GM21717 (cell line): ENCODE data around the gene NPIPB2.
"Not testable (repeated sequence)": the region's sequence is repeated elsewhere in the genome, so short reads cannot be mapped to it uniquely, and the experiment has no call there.

Experiments
- ATAC-seq: cut with Tn5 transposase; IDR thresholded peaks from one replicate; pipeline ENCODE4 v1.9.1; 2021; ENCODE audit warnings: mild to moderate bottlenecking, moderate library complexity; ENCODE audit not compliant: unreplicated experiment

The NPIPB2 gene

DNA sequence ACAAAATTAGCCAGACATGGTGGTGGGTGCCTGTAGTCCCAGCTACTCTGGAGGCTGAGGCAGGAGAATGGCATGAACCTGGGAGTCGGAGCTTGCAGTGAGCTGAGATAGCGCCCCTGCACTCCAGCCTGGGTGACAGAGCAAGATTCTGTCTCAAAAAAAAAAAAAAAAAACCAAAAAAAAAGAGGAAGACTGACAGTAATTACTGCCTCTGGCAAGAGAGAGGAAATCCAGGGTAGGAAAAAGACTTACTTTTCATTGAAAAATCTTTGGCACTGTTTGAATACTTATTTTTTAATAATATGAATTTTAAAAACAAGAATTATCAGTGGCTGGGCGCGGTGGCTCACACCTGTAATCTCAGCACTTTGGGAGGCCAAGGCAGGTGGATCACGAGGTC lies 20.6 kb upstream of the NPIPB2 start:
- not testable (repeated sequence) for ATAC-seq

DNA sequence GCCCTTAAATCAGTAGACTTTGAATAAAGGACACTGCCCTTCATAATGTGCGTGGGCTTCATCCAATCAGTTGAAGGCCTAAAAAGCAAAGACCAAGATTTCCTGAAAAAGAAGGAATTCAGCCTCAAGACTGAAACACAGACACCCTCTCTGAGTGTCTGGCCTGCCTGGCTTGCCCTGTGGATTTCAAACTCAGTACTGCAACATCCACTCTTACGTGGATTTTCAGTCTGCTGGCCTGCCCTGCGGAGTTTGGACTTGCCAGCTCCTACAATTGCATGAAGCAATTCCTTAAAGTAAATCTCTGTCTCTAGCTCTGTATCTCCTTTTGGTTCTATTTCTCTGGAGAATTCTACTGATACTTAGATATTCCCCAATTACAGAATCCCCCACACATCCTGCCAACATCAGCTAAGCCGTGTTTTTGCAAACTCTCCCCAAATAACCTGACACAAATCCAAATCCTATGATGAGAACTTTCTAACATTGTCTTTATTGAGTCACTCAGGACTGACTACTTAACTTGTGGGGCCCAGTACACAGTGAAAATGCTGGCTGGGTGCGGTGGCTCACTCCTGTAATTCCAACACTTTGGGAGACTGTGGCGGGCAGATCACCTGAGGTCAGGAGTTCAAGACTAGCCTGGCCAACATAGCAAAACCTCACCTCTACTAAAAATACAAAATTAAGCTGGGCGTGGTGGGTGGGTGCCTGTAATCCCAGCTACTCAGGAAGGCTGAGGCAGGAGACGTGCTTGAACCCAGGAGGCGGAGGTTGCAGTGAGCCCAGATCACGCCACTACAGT lies 15.9 kb upstream of the NPIPB2 start:
- ATAC-seq = no peak

DNA sequence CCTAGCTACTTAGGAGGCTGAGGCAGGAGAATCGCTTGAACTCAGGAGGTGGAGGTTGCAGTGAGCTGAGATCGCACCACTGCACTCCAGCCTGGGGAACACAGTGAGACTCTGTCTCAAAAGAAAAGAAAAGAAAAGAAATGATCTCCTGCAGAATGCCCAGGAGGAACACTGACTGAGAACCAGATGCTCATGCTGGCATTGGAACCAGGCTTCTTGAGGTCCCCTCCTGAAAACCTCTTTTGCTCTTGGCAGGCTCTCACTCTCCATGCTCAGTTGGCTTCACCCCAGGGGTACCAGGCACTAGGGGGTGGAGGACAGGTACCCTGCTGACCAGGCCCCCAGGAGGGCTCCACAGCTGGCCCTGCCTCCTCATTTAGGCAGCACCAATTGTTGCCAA lies 14.7 kb upstream of the NPIPB2 start:
- no peak for ATAC-seq

DNA sequence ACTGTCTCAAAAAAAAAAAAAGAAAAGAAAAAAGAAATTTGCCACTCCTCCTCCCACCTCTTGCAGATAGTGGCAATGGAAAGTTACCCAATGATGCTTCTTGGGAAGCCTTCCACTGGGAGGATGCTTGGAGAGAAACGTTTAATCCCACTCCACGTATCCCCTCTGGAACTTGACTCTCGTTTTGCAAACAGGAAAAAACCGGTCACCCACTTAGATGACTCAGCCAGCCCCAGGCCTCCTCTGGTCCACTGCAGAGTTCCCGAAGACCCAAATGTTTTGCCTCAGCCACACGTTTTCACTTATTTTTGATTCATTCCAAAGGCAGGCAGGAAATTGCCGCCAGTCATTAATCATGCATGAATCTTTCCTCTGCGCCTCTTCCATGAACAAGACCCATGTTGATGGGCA lies 13.9 kb upstream of the NPIPB2 start:
- ATAC-seq = no peak

DNA sequence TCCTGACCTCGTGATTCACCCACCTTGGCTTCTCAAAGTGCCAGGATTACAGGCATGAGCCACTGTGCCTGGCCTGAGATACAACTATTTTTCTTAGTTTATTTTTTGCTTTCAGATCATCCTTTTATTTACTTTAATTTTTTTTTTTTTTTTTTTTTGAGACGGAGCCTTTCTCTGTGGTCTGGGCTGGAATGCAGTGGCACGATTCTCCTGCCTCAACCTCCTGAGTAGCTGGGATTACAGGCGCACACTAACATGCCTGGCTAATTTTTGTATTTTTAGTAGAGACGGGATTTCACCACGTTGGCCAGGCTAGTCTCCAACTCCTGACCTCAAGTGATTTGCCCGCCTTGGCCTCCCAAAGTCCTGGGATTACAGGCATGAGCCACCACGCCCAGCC lies 11.7 kb upstream of the NPIPB2 start:
- ATAC-seq = not testable (repeated sequence)

DNA sequence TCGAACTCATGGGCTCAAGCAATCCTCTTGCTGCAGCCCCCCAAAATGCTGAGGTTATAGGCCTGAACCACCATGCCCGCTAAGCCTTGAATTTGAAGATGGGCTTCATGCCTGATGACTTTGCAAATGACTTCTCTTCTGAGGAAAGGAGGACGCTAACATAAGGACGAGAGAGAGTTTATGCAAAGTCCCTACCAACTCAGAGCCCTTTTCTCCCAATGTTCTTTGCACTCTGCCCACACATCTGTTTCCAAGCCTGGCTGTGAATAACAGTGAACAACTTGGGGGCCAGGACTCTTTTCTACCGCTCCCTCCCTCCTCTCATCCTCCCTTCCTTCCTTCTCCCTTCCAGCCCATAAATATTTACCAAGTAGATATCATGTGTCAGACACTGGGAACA lies 8.5 kb upstream of the NPIPB2 start:
- ATAC-seq = no peak

DNA sequence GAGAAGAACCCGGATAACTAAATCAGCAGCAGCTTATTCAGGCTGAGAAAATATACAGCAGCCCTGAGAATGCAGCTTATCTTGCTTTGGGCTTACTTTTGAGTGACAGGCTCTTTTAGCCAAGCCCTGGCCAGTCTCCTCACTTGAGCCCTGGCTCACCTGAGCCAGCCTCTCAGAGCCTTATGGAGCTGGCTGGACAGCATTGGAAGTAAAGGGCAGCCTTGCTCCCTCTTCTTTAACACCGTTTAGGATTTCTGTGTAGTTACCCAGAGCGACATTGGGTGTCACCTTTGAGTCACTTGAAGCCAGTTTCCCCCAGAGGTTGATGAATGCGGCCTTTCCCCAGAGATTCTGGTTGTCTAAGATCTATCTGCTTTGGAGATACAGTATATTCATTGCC lies 7.7 kb upstream of the NPIPB2 start:
- ATAC-seq = no peak

DNA sequence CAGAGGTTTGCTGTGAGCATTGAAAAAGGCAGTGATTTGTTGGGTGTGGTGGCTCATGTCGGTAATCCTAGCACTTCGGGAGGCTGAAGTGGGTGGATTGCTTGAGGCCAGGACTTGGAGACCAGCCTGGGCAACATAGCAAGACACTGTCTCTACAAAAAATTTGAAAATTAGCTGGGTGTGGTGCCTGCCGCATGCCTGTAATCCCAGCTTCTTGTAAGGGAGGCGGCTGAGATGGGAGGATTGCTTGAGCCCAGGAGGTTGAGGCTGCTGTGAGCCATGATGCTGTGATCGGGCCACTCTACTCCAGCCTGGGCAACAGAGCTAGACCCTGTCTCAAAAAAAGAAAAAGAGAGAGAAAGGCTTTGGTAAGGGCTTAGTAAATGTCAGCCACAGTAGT lies 7.0 kb upstream of the NPIPB2 start:
- ATAC-seq = no peak

DNA sequence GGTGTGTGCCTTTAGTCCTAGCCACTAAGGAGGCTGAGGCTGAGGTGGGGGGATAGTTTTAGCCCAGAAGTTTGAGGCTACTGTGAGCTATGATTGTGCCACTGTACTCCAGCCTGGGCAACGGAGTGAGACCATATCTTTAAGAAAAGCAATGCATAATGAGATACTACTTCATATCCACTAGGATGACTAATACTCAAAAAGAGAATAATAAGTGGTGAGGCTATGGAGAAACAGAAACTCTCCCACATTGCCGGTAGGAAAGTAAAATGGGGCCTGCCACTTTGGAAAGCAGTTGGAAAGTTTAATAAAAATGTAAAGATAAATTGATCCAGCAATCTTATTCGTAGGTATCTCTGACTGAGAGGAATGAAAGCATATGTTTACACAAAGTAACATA lies 4.6 kb upstream of the NPIPB2 start:
- ATAC-seq = no peak

DNA sequence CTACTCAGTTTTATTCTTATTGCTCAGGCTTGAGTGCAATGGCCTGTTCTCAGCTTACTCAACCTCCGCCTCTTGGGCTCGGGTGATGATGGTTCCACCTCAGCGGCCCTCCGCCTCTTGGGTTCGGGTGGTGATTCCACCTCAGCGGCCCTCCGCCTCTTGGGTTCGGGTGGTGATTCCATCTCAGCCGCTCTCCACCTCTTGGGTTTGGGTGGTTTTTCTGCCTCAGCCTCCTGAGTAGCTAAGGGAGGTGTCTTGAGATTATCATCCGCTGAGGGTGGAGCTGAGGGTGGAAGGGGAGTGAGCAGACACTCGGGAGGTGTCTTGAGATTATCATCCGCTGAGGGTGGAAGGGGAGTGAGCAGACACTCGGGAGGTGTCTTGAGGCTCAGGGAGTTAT lies 14.5 kb downstream of the NPIPB2 start:
- not testable (repeated sequence) for ATAC-seq

DNA sequence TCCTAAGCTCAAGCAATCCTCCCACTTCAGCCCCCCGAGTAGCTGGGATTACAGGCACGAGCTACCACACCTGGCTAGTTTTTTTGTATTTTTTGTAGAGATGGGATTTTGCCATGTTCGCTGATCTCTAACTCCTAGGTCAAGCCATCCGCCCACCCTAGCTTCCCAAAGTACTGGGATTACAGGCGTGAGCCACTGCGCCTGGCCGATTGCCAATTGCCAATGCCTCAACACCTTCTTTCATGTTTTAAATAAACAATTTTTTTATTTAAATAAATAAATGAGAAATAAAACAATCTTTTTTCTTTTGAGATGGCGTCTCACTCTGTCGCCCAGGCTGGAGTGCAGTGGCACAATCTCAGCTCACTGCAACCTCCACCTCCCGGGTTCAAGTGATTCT lies 17.8 kb downstream of the NPIPB2 start:
- not testable (repeated sequence) for ATAC-seq

DNA sequence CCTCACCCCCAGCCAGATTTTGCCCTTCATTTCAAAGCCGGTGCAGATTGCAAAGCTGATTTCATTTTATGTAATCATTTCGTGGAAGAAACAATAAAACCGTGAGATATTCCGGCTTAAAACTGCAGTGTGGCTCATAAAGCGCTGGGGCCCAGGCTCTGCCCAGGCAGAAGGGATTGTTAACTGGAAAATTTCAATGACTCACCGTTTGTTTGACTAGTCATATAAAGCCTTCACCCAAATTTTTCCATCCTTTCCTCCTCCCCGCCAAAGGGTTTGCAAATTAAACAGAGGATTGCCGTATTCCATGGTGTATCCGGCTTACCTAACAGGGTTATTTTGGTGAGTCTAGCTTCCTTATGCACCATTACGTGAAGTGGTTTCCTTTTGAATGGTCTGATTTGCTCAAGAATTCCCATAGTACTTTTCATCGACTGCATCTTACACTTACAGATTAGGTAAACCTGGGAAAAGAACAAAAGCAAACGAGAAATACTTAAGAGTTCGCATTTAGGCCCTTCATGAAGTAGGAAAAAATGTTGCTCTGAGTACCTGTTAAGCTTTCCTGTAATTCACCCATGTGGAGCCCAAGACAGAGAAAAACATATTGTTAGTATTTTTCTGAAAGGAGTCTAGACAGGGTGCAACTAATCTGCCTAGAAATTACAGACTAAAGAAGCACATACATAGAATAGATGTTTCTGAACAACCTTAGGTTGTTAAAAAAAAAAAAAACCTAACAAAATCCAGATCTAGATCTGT lies 25.1 kb downstream of the NPIPB2 start:
- ATAC-seq = no peak

DNA sequence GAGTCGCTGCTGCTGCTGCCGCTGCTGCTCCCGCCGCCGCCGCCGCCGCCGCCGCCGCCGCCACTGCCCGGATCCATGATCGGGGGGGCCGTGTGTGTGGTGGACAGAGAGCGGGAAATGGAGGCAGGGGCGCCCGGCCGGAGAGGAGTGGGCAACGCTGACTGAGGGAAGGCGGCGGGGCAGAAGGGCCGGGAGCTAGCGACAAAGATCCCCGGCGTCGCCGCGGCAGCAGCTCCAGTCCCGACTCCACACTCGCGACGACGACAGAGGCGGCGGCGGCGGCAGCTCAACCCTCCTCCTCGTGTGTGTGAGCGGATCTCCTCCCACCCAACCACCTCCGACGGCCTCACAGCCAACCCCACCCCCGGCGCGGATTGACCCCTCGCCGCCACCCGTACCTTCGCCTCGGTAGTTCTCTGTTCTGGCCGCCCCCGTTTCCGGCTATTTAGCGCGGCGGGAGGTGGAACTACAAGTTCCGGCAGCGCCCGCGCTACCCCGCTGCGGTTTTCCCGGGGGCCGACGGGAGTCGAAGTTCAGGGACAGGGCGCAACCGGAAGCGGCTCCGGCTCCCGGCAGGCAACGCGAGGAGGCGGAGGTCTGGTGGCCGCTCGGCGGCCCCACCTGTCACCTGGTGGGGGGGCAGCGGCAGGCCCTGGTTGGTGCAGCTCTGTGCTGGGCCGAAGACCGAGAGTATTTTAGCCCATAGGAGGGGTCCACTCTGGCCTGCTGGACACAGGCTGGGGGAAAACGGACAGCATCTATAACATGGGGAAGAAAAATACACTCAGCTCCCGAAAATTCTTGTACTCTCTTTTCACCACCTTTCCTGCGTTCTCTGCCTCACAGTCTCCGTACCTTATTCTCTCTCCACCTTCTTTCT lies 26.0 kb downstream of the NPIPB2 start, which contains the start of gene GSPT1:
Gene GSPT1 (minus strand): TSS at position 313 of the 880 bp plus-strand sequence. CDS start 236 bp downstream, at position 77.
- peak; percentile 82 for ATAC-seq

DNA sequence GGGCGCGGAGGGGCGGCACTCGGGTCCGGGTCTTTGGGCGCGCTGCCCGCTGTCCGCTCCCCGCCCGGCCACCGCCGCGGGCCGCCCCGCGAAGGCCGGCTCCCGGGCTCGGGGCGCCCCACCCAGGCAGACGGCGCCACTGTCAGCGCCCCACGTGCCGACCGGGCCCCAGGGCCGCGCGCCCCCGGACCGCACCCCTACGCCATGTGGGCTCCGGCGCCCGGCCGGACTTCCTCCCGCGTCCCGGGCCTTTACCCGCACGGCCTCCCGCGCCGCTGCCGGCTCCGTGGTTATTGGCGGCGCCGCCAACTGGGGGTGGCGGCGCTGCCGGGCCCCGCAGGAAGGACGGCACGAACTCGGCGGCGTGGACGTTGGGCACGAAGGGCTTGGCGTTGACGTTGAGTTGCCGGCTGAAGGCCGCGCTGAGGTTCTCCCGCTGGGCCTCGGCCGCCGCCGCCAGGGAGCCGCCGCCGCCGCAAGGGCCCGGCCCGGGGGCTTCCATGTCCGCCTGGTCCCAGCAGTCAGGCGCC lies 26.7 kb downstream of the NPIPB2 start:
- peak; percentile 32 for ATAC-seq

DNA sequence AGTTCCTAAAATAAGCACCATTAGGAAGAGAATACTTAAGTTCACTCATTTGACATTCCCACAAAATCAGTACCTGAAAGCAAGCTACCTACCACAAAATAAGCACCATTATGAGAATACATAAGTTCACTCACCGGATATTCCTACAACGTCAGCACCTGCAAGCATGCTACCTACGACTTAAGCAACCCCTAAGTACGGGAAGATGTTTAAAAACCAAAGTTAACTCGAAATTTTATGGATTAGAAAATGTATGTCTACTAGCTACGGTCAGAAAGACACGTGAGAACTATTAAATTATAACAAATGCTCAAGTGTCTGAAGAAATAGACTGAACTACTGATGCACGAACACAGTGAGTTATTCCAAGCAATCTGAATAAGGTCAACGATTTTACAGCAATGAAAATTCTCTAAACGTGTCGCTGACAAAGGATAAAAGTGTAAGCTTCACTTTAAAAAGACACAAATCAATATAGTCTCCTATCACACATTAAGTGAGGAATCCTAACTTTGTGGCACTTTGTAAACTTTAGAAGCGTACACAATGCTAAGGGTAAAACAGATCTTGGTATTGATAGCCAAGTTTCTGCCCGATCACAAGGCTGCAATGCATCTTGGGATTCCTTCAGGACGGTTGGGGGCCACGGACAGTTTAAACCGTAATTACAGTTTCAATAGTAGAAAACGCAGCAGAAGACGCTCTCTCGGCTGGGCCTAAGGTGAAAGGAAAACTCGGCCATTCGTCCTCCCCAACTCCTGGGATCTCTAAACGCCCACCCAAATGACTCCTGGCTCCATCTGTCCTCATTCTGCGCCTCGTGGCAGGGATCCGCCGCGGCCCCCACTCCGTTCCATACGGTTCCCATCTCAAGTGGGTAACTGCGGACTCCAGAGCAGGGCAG lies 27.4 kb downstream of the NPIPB2 start:
- ATAC-seq = peak; percentile 5

DNA sequence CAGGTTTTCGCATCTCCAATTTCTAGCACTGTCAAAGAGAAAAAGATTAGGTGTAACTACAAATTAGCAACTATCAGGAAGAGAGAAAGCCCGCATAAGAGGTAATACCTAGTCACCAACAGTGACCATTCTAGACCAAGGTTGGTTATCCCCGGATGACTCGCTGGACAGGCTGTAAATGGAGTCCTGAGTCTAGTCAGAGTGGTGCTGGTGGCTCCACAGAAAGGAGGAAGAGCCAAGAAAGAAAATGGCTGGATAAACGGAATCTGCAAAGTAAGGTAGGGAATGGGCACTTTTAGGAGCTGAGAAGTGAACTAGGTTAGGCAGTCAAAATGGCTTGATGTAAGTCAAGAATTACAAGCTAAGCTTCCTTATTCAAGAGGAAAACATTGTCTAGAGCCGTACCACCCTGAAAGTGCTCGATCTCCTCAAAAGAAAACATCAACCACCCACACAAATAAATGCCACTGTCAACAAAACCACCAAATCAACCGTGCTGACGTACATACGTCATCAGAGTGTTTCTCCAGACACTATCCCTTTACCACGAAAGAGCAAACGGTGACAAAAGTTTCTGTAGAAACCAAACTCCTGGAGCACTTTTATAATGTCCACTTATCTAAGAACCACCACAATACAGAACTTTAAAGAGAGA lies 28.3 kb downstream of the NPIPB2 start:
- no peak for ATAC-seq

DNA sequence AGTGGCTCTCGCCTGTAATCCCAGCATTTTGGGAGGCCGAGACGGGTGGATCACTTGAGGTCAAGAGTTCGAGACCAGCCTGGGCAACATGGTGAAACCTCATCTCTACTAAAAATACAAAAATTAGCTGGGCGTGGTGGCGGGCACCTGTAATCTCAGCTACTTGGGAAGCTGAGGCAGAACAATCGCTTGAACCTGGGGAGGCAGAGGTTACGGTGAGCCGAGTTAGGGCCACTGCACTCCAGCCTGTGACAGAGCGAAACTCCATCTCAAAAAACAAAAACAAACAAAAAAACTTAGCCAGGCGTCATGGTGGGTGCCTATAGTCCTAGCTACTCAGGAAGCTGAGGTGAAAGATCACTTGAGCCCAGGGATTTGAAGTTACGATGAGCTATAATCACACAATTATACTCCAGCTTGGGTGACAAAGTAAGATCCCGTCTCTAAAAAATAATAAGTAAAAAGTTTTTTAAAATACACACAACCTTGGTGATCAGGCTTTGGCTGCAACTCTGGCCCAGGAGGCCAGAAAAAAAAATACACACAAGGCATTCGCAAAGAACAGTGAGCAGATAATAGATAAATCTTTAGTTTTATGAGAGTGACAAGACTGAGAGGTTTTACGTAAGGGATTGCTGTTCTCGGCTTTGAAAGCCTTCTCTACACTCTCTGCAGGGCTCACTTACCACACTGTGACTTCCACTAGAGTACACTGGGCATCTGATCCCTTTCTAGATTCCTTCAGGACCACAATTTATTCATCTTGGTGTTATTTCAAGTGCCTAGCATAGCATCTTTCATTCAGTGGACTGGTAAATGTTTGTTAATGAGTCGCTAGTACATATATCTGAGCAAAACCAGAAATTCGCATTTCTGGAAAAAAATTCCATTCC lies 31.9 kb downstream of the NPIPB2 start:
- ATAC-seq = no peak
